Upper lobe of left lung (tissue), 6 donors: Measurements from ENCODE around the gene EPHA2. TPM values are rescaled to one million over a fixed set of nuclear protein-coding genes. Genes with fewer than 3 reads are reported as not detected.

Experiments
- ATAC-seq, 2 donors: fragments of 200-7000 bp; cut with Tn5 transposase; one replicate each; pipeline ENCODE4 v1.9.1; 2022; ENCODE audit warnings: mild to moderate bottlenecking in 2 of 2, moderate library complexity in 2 of 2; ENCODE audit not compliant: low FRiP score in 2 of 2
- DNase-seq, 2 donors: peaks; one replicate each; pipeline ENCODE4 v3.0.0-alpha.2; 2019 to 2020
- H3K27ac ChIP-seq, 4 donors: fragments of 200-600 bp; sonication (generic); one replicate each; pipeline ENCODE4 v1.5.1; 2016 to 2019
- H3K27me3 ChIP-seq, 4 donors: fragments of 200-600 bp; sonication (generic); one replicate each; pipeline ENCODE4 v1.5.1; 2017 to 2019
- H3K36me3 ChIP-seq, 4 donors: fragments of 200-600 bp; sonication (generic); one replicate each; pipeline ENCODE4 v1.5.1; 2016 to 2019
- H3K4me1 ChIP-seq, 4 donors: fragments of 200-600 bp; sonication (generic); one replicate each; pipeline ENCODE4 v1.5.1; 2018 to 2019
- H3K4me3 ChIP-seq, 4 donors: fragments of 200-600 bp; sonication (generic); one replicate each; pipeline ENCODE4 v1.5.1; 2017 to 2019; ENCODE audit warnings: mild to moderate bottlenecking in 2 of 4, moderate library complexity in 1 of 4
- H3K9me3 ChIP-seq, 4 donors: fragments of 200-600 bp; sonication (generic); one replicate each; pipeline ENCODE4 v1.5.1; 2018 to 2019
- EP300 ChIP-seq, 4 donors: sonication (generic); formaldehyde crosslinking; IDR thresholded peaks; one replicate each; pipeline ENCODE4 v1.5.1; 2017; ENCODE audit warnings: antibody characterized with exemption in 4 of 4, control low read depth in 2 of 4
- POLR2A ChIP-seq, 4 donors: fragments of 450-650 bp; IDR thresholded peaks; one replicate each; pipeline ENCODE4 v1.5.1; 2016 to 2017; ENCODE audit warnings: antibody characterized with exemption in 4 of 4, mild to moderate bottlenecking in 2 of 4
- POLR2AphosphoS5 ChIP-seq, 2 donors: sonication (generic); formaldehyde crosslinking; IDR thresholded peaks; one replicate each; pipeline ENCODE4 v1.5.1; 2017; ENCODE audit warnings: antibody characterized with exemption in 2 of 2
- WGBS, 2 donors: methylation state at CpG; one replicate each; pipeline ENCODE4 v1.1.5; 2017 to 2018; 5-methylcytosine and 5-hydroxymethylcytosine counted together
- total RNA-seq, 6 donors: library from RNA; depleted of rRNA in 4 of 6; stranded (reverse); fragments of >200 nt in 4 of 6; gene quantifications; one replicate each; pipeline versions ENCODE4 v1.1.0 to v1.2.1, GENCODE V29; 2016 to 2021
- TF ChIP-seq, protein P1 (sequence below), 6 experiments: fragments of 450-650 bp in 4 of 6; fragments of 200-600 bp in 2 of 6; sonication (generic) in 2 of 6; IDR thresholded peaks; one replicate each; pipeline ENCODE4 v1.5.1; 2016 to 2019; ENCODE audit warnings: antibody characterized with exemption in 6 of 6
- donor health status: DM: no; HTN: no; CAD: no; lungs with moderate emphysema.
- donor health status: DM: no; HTN: yes; CAD: no; lungs with severe emphysema.

The EPHA2 gene
- total RNA-seq, 6 donors from 2014 or later: 21.0 to 66.3 (median 38.7) TPM

DNA sequence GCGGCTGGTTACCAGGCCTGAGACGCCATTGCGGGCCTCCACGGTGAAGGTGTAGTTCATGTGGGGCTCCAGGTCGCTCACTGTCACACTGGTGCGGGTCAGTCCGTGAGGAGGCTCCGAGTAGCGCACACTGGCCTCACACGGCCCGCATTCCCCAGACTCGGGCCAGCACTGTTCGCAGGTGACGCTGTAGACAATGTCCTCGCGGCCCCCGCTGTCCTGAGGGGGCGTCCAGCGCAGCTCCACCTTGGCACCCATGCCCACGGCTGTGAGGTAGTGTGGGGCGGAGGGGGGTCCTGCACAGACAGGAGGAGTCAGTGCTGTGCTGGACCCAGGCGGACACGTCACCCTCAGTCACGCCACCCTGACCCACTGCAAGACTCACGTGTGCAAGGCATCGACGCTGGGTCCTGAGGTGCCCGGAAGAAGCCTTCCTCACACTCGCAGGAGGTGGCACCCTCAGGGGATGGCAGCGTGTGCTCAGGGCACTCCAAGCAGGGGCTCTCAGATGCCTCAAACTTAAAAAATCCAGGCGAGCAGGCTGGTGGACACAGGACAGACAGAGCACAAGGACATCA, 17.9 kb downstream of the EPHA2 start:
- TF ChIP-seq EP300 (IDR thresholded peaks at IDR 0.05): no peak
- no peak for TF ChIP-seq POLR2AphosphoS5 (IDR thresholded peaks at IDR 0.05)
- TF ChIP-seq POLR2A (IDR thresholded peaks at IDR 0.05): no peak
- TF ChIP-seq, protein P1, sequence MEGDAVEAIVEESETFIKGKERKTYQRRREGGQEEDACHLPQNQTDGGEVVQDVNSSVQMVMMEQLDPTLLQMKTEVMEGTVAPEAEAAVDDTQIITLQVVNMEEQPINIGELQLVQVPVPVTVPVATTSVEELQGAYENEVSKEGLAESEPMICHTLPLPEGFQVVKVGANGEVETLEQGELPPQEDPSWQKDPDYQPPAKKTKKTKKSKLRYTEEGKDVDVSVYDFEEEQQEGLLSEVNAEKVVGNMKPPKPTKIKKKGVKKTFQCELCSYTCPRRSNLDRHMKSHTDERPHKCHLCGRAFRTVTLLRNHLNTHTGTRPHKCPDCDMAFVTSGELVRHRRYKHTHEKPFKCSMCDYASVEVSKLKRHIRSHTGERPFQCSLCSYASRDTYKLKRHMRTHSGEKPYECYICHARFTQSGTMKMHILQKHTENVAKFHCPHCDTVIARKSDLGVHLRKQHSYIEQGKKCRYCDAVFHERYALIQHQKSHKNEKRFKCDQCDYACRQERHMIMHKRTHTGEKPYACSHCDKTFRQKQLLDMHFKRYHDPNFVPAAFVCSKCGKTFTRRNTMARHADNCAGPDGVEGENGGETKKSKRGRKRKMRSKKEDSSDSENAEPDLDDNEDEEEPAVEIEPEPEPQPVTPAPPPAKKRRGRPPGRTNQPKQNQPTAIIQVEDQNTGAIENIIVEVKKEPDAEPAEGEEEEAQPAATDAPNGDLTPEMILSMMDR (IDR thresholded peaks at IDR 0.05): no peak
- Histone ChIP-seq H3K9me3 (no peaks in the 10 kb centered on the region), H3K36me3 (peaks cover 7 to 51% (median 47%) of the 10 kb centered on the region in 4 donors), H3K27ac (no peak overlapping the region), H3K4me3 (no peak overlapping the region), H3K27me3 (no peaks in the 10 kb centered on the region), H3K4me1 (peaks cover 39 to 48% (median 46%) of the 10 kb centered on the region in 4 donors)
- ATAC-seq (no peak), DNase-seq (no peak)
- 95% methylated on average over 31 of the region's 31 CpGs; no CpG with 5 or more reads in 1 of the 2 donors for WGBS, 2 donors

GRCh38 chr1:16135501-16135900, 20.4 kb downstream of the EPHA2 start:
- Histone ChIP-seq H3K9me3 (no peaks in the 10 kb centered on the region), H3K36me3 (peaks cover 7 to 75% (median 68%) of the 10 kb centered on the region in 4 donors), H3K27ac (no peak overlapping the region), H3K27me3 (no peaks in the 10 kb centered on the region), H3K4me1 (peaks cover 17 to 32% (median 23%) of the 10 kb centered on the region in 4 donors), H3K4me3 (no peak overlapping the region)
- DNase-seq: no peak
- TF ChIP-seq, protein P1 (IDR thresholded peaks at IDR 0.05): no peak
- TF ChIP-seq POLR2AphosphoS5 (IDR thresholded peaks at IDR 0.05) (no peak), POLR2A (IDR thresholded peaks at IDR 0.05) (no peak), EP300 (IDR thresholded peaks at IDR 0.05) (no peak)
- WGBS, 2 donors: 88% methylated on average over 9 to 11 of the region's 12 CpGs
- no peak for ATAC-seq

- H3K9me3 ChIP-seq: no peaks in the 10 kb centered on the region
- H3K36me3 ChIP-seq: peaks cover 7 to 81% (median 74%) of the 10 kb centered on the region in 4 donors
- TF ChIP-seq POLR2AphosphoS5 (IDR thresholded peaks at IDR 0.05) (no peak), EP300 (IDR thresholded peaks at IDR 0.05) (no peak), POLR2A (IDR thresholded peaks at IDR 0.05) (no peak)
- TF ChIP-seq, protein P1 (IDR thresholded peaks at IDR 0.05): no peak
- WGBS, 2 donors: 85 to 94% methylated on average over 5 to 16 of the region's 16 CpGs
- H3K4me1 ChIP-seq: peaks cover 11 to 26% (median 17%) of the 10 kb centered on the region in 4 donors
- no peak overlapping the region for H3K27ac ChIP-seq
- no peak overlapping the region for H3K4me3 ChIP-seq
- H3K27me3 ChIP-seq: no peaks in the 10 kb centered on the region
- DNase-seq (no peak), ATAC-seq (no peak)
These were observed 21.0 kb downstream of the EPHA2 start for GRCh38 chr1:16134906-16135305.

DNA sequence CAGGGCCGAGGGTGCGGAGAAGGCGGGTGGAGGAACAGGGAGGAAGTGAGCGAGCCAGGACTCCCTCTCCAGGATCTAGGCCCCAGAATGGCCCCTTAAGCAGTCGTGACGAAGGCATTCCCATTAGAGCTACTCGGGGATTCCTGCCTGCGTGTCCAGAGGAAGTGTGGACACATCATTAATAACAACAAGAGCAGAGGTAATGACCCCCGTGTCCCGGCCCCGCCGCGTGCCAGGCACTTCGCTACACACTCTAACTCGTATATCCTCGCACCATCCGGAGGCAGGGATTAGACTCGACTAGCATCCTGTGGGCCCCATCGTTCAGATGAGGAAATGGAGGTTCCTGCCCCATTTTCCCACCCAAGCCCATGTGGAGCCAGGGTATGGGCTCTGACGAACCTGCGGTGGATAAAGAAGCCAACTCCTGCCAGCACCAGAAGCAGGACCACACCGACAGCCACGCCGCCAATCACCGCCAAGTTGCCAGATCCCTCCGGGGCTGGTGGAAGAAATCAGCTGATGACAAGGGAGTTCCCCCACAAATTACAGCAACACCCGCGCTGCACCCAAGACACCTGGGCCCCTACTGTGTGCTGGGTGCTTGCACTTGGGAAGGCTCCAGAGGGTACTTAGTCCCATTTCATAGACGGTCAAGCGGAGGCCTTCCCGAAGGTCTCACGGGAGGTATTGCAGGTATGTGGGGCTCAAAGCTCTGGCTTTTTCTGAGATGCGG, 21.6 kb downstream of the EPHA2 start:
- no peak for TF ChIP-seq POLR2AphosphoS5 (IDR thresholded peaks at IDR 0.05)
- no peak for TF ChIP-seq EP300 (IDR thresholded peaks at IDR 0.05)
- no peak overlapping the region for H3K27ac ChIP-seq
- peaks cover 7 to 88% (median 81%) of the 10 kb centered on the region in 4 donors for H3K36me3 ChIP-seq

More for the DNA sequence above, 21.6 kb downstream of the EPHA2 start:
- DNase-seq (no peak), ATAC-seq (no peak)
- H3K4me3 ChIP-seq: no peak overlapping the region
- no peaks in the 10 kb centered on the region for H3K27me3 ChIP-seq
- H3K9me3 ChIP-seq: no peaks in the 10 kb centered on the region
- peaks cover 4 to 19% (median 11%) of the 10 kb centered on the region in 4 donors for H3K4me1 ChIP-seq
- 86 to 87% methylated on average over 23 to 32 of the region's 33 CpGs for WGBS, 2 donors
